ENCODE results near the gene PCDHGA5. TPM values are rescaled to one million over a fixed set of nuclear protein-coding genes. Genes with fewer than 3 reads are reported as not detected.
"Not testable (repeated sequence)": the region's sequence is repeated elsewhere in the genome, so short reads cannot be mapped to it uniquely, and the experiment has no call there.

Gene PCDHGA5
- total RNA-seq, 1 donor, result 3.5 TPM

DNA sequence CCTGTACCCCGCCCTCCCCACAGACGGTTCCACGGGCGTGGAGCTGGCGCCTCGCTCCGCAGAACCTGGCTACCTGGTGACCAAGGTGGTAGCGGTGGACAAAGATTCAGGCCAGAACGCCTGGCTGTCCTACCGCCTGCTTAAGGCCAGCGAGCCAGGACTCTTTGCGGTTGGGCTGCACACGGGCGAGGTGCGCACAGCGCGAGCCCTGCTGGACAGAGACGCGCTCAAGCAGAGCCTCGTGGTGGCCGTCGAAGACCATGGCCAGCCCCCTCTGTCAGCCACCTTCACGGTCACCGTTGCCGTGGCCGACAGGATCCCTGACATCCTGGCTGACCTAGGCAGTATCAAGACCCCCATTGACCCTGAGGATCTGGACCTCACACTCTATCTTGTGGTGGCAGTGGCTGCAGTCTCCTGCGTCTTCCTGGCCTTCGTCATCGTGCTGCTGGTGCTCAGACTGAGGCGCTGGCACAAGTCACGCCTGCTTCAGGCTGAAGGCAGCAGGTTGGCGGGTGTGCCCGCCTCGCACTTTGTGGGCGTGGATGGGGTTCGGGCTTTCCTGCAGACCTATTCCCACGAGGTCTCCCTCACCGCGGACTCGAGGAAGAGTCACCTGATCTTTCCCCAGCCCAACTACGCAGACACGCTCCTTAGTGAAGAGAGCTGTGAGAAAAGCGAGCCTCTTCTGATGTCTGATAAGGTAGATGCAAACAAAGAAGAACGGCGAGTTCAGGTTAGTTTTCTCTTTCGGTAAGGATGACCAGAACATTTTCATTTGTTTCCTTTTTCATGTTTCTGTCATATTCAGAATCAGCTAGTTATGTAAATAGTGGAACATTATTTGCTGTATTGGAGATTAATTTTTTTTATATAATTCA lies 2.3 kb downstream of the PCDHGA5 start:
- H3K4me3 ChIP-seq (ENCODE audit: low read depth, low read length), result no peak overlapping the region
- no peak for DNase-seq (ENCODE audit: low read depth)
- TF ChIP-seq, protein P1, sequence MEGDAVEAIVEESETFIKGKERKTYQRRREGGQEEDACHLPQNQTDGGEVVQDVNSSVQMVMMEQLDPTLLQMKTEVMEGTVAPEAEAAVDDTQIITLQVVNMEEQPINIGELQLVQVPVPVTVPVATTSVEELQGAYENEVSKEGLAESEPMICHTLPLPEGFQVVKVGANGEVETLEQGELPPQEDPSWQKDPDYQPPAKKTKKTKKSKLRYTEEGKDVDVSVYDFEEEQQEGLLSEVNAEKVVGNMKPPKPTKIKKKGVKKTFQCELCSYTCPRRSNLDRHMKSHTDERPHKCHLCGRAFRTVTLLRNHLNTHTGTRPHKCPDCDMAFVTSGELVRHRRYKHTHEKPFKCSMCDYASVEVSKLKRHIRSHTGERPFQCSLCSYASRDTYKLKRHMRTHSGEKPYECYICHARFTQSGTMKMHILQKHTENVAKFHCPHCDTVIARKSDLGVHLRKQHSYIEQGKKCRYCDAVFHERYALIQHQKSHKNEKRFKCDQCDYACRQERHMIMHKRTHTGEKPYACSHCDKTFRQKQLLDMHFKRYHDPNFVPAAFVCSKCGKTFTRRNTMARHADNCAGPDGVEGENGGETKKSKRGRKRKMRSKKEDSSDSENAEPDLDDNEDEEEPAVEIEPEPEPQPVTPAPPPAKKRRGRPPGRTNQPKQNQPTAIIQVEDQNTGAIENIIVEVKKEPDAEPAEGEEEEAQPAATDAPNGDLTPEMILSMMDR (IDR thresholded peaks at IDR 0.05; ENCODE audit: insufficient read depth, low read length), result no peak

DNA sequence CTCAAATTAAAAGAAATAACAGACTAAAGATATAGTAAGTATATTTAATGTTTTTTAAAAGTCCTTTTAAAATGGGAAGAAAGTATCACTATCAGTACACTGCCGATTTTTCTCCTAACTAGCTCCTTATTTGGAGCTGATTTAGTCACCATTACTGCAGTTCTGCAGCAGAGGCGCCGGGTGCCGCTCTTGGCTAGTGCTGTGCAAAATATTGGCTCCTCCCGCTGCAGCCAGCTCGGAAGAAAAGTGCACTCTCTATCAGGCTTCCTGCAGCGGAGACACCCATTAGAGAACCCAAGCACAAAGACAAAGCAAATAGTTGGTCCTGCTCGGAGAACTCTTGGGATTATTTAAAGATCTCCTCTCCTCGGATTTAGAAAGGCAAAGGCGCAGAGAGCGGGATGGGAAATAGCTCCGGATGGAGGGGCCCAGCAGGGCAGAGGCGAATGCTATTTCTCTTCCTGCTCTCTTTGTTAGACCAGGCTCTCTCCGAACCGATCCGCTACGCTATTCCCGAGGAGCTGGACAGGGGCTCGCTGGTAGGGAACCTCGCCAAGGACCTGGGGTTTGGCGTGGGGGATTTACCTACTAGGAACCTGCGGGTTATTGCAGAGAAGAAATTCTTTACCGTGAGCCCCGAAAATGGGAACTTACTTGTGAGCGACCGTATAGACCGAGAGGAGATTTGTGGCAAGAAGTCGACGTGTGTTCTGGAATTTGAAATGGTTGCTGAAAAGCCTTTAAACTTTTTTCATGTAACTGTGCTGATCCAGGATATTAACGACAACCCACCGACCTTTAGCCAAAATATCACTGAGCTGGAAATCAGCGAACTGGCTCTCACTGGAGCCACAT lies 6.3 kb downstream of the PCDHGA5 start, which contains the start of gene PCDHGB3:
Gene PCDHGB3 (plus strand): TSS at position 249 of the 855 bp plus-strand sequence. CDS start 153 bp downstream, at position 402.
- TF ChIP-seq, protein P1 (IDR thresholded peaks at IDR 0.05; ENCODE audit: insufficient read depth, low read length), result peak; percentile 64
- DNase-seq (ENCODE audit: low read depth), result peak; percentile 76
- peak within 1 kb of the TSS; percentile 57 for H3K4me3 ChIP-seq (ENCODE audit: low read depth, low read length)

DNA sequence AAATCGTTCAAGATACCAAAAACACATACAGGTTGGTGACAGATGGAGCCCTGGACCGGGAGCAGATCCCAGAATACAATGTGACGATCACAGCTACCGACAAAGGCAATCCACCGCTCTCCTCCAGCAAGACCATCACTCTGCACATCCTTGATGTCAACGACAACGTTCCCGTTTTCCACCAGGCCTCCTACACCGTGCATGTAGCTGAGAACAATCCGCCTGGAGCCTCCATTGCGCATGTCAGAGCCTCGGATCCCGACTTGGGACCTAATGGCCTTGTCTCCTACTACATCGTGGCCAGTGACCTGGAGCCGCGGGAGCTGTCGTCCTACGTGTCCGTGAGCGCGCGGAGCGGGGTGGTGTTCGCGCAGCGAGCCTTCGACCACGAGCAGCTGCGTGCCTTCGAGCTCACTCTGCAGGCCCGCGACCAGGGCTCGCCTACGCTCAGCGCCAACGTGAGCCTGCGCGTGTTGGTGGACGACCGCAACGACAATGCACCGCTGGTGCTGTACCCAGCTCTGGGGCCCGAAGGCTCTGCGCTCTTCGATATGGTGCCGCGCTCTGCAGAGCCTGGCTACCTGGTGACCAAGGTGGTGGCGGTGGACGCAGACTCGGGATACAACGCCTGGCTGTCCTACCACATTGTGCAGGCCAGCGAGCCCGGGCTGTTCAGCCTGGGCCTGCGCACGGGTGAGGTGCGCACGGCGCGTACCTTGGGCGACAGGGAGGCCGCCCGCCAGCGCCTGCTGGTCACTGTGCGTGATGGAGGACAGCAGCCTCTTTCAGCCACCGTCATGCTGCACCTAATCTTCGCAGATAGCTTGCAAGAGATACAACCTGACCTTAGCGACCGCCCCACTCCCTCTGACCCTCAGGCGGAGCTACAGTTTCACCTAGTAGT lies 7.9 kb downstream of the PCDHGA5 start:
- no peak overlapping the region for H3K4me3 ChIP-seq (ENCODE audit: low read depth, low read length)
- no peak for DNase-seq (ENCODE audit: low read depth)
- TF ChIP-seq, protein P1 (IDR thresholded peaks at IDR 0.05; ENCODE audit: insufficient read depth, low read length), result no peak

DNA sequence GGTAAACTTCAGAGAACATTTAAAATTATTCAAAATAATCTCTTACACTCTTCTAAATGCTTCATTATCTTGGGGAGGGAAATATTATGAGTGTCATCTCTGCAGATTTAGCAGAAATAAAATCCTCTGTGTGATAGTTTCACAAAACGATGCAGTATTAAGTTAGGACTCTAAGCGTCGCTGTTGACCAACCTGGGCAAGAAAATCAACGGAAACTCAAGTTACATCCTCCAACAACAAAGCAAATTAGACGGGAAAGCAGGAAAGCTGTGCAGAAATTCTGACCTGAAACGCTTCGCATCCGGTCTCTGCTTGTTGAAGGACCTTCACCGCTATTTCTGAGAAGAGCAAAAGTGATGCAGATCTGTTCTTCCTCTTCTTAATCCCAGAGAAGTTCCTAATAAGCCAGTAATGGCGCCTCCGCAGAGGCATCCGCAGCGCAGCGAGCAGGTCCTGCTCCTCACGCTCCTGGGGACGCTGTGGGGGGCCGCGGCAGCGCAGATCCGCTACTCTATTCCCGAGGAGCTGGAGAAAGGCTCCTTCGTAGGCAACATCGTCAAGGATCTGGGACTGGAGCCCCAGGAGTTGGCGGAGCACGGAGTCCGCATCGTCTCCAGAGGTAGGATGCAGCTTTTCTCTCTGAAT lies 9.8 kb downstream of the PCDHGA5 start, which contains the start of gene PCDHGA6:
Gene PCDHGA6 (plus strand): TSS at position 219 of the 645 bp plus-strand sequence. CDS start 193 bp downstream, at position 412.
- TF ChIP-seq, protein P1 (IDR thresholded peaks at IDR 0.05; ENCODE audit: insufficient read depth, low read length), result peak; percentile 57
- DNase-seq (ENCODE audit: low read depth), result peak; percentile 53
- H3K4me3 ChIP-seq (ENCODE audit: low read depth, low read length), result peak within 1 kb of the TSS; percentile 59

DNA sequence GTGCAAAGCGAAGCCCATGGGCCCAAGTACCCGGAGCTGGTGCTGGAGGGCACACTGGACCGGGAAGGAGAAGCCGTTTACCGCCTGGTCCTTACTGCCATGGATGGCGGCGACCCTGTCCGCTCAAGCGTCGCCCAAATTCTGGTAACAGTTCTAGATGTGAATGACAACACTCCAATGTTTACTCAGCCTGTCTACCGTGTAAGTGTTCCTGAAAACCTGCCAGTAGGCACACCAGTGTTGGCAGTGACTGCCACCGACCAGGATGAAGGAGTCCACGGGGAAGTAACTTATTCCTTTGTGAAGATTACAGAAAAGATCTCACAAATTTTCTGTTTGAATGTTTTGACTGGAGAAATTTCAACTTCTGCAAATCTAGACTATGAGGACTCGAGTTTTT lies 10.7 kb downstream of the PCDHGA5 start:
- H3K4me3 ChIP-seq (ENCODE audit: low read depth, low read length), result no peak overlapping the region
- TF ChIP-seq, protein P1 (IDR thresholded peaks at IDR 0.05; ENCODE audit: insufficient read depth, low read length), result no peak
- DNase-seq (ENCODE audit: low read depth), result no peak

DNA sequence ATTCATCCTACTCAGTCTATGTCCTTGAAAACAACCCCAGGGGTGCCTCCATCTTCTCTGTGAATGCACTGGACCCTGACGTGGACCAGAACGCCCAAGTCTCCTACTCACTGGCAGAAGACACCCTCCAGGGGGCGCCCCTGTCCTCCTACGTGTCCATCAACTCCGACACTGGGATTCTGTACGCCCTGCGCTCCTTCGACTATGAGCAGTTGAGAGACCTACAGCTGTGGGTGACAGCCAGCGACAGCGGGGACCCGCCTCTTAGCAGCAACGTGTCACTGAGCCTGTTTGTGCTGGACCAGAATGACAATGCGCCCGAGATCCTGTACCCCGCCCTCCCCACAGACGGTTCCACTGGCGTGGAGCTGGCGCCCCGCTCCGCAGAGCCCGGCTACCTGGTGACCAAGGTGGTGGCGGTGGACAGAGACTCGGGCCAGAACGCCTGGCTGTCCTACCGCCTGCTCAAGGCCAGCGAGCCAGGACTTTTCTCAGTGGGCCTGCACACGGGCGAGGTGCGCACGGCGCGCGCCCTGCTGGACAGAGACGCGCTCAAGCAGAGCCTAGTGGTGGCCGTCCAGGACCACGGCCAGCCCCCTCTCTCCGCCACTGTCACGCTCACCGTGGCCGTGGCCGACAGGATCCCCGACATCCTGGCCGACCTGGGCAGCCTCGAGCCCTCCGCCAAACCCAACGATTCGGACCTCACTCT lies 11.6 kb downstream of the PCDHGA5 start:
- DNase-seq (ENCODE audit: low read depth); H3K4me3 ChIP-seq (ENCODE audit: low read depth, low read length): not testable (repeated sequence)
